ENCODE measurements around the gene FAM53B. TPM values are rescaled to one million over a fixed set of nuclear protein-coding genes. Genes with fewer than 3 reads are reported as not detected.

Gene FAM53B
- total RNA-seq, 2 donors from 2014 or later = 43.3 to 45.2 TPM

DNA sequence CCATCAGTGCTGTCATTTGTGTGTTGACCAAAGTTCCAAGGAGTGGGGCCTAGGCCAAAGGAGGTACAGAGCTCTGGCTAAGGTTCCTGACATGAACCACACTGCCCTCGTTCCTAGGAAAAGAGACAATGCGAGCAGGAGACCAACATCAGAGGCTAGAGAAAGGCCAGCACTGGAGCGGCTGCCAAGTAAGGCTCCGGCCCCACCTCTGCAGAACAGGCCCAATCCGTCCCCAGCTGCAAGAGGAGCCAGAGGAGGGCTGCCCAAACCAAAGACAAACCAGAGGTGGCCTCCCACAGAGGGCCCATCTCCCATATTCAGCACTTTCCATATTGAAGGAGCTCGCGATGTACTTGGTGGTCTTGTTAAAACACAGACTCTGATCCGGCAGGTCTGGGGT, 81.0 kb downstream of the FAM53B start:
- H3K36me3 ChIP-seq = no peaks in the 10 kb centered on the region
- no peak overlapping the region for H3K4me3 ChIP-seq
- no peak overlapping the region for H3K9ac ChIP-seq (ENCODE audit: low read depth in 2 of 2, low read length in 2 of 2)
- intact Hi-C loops (cut with DNase I) = no loop called here
- H3K27me3 ChIP-seq = no peaks in the 10 kb centered on the region
- no peak for DNase-seq
- H3K4me1 ChIP-seq = peaks cover 6% of the 10 kb centered on the region
- no peaks in the 10 kb centered on the region for H3K9me3 ChIP-seq
- H3K27ac ChIP-seq = no peak overlapping the region
- TF ChIP-seq, protein P1, sequence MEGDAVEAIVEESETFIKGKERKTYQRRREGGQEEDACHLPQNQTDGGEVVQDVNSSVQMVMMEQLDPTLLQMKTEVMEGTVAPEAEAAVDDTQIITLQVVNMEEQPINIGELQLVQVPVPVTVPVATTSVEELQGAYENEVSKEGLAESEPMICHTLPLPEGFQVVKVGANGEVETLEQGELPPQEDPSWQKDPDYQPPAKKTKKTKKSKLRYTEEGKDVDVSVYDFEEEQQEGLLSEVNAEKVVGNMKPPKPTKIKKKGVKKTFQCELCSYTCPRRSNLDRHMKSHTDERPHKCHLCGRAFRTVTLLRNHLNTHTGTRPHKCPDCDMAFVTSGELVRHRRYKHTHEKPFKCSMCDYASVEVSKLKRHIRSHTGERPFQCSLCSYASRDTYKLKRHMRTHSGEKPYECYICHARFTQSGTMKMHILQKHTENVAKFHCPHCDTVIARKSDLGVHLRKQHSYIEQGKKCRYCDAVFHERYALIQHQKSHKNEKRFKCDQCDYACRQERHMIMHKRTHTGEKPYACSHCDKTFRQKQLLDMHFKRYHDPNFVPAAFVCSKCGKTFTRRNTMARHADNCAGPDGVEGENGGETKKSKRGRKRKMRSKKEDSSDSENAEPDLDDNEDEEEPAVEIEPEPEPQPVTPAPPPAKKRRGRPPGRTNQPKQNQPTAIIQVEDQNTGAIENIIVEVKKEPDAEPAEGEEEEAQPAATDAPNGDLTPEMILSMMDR (IDR thresholded peaks at IDR 0.05) = no peak

DNA sequence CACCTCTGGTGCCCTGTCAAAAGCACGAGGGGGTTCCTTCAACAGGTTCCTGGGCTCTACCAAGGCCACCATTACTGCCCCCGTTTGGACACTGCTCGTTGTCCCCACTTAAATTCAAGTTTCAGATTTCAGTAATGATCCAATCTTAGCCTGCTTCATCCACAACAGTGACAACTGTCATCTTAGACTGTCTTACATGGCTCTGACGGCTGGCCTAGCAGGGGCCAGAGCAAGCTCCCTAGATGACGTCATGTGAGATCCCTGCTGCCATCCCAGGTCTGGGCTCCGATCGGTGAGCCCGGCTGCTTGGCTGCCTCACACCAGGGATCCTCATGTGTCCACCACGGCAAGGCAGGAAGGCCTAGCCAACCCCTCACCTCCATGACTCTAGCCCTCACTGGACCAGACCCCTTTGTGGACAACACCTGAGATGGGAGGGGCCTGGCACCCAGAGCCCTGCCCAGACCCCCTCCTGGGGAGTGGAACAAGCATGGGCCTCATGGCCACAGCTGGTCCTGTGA, 82.5 kb downstream of the FAM53B start:
- TF ChIP-seq, protein P1 (IDR thresholded peaks at IDR 0.05) = no peak
- Histone ChIP-seq H3K27ac (no peak overlapping the region), H3K36me3 (no peaks in the 10 kb centered on the region), H3K4me1 (no peaks in the 10 kb centered on the region), H3K9ac (ENCODE audit: low read depth in 2 of 2, low read length in 2 of 2) (no peak overlapping the region), H3K27me3 (no peaks in the 10 kb centered on the region), H3K4me3 (no peak overlapping the region), H3K9me3 (no peaks in the 10 kb centered on the region)
- intact Hi-C loops (cut with DNase I) = no loop called here
- DNase-seq = no peak

DNA sequence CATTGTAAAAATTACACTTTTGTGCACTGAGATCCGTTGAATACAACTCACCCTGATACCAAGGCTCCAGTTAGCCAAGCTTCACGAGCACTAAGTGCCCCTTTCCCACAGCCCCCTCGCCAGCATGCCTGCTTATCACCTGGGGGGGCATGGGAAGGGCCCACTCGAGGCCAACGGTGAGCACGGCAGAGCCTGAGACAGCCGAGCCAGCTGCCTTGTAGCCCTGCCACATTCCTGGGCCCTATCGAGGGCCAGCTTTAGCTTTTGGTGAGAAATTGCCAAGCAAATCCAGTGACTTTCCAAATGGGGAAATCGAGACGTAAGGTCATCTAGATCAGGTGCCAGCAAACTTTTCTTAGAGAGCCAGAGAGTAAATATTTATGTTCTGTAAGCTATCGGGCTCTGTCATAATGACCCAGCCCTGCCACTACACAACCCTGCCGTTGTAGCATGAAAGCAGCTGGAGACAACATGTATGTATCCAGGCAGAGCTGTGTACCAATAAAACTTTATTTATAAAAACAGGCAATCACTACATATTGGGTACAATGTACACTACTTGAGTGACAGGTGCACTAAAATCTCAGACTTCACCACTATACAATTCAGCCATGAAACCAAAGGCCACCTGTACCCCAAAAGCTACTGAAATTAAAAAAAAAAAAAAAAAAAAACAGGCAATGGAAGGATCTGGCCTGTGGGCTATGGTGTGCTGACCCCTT, 83.6 kb downstream of the FAM53B start:
- DNase-seq = no peak
- Histone ChIP-seq H3K27me3 (no peaks in the 10 kb centered on the region), H3K36me3 (no peaks in the 10 kb centered on the region), H3K9ac (ENCODE audit: low read depth in 2 of 2, low read length in 2 of 2) (no peak overlapping the region), H3K4me3 (no peak overlapping the region), H3K4me1 (no peaks in the 10 kb centered on the region), H3K27ac (no peak overlapping the region), H3K9me3 (no peaks in the 10 kb centered on the region)
- TF ChIP-seq, protein P1 (IDR thresholded peaks at IDR 0.05) = no peak
- intact Hi-C loops (cut with DNase I) = no loop called here

DNA sequence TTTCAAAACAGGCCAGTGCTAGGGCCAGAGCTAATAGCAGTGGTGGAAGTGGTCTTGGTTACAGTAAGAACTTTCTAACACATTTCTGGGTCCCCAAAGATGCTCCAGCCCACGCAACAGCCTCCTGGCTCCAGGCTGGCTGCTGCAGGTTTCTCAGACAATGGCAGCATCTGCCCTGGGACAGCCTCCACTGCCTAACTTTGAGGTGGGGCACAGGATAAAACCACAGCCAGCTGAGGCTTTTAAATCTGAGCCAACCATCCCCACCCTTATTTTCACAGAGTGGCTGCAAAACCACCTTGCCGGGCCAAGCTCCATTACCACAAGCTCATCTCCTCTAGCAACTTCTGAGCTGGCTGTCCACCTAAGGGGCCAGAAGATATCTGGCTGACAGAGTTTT, 84.8 kb downstream of the FAM53B start:
- H3K4me3 ChIP-seq = no peak overlapping the region
- DNase-seq = no peak
- H3K27ac ChIP-seq = no peak overlapping the region
- no peaks in the 10 kb centered on the region for H3K27me3 ChIP-seq
- TF ChIP-seq, protein P1 (IDR thresholded peaks at IDR 0.05) = no peak
- no peak overlapping the region for H3K9ac ChIP-seq (ENCODE audit: low read depth in 2 of 2, low read length in 2 of 2)
- no peaks in the 10 kb centered on the region for H3K4me1 ChIP-seq
- no peaks in the 10 kb centered on the region for H3K36me3 ChIP-seq
- intact Hi-C loops (cut with DNase I) = no loop called here
- H3K9me3 ChIP-seq = no peaks in the 10 kb centered on the region

DNA sequence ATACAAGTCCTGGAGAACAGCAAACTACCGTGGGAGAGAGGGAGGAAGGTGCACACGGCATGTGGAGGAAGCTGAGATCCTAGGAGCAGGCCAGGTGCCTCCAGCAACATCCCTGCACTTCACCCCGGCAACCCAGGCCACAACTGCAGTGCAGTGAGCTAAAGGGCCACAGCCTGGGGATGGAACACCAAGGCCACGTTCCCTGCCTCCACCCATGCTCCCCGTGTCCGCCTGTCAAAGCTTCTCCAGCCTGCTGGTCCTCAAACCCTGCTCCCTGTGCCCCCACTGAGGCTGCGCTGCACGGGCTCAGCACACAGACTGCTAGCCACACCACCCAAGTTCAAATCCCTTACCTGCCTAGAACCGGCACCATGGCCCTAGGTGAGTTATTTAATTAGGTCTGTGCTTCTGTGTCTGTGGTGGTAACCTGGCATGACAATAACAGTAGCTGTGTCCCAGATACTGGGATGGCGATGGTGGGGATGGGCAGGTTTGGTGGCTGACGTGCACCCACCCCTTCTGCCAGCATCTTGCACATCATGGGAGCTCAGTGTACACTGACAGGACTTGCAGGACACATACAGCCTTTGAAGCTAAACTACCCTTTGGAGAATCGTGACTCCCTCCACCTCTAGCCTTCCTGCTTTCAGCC, 85.5 kb downstream of the FAM53B start:
- DNase-seq = no peak
- Histone ChIP-seq H3K36me3 (no peaks in the 10 kb centered on the region), H3K9me3 (no peaks in the 10 kb centered on the region), H3K4me1 (no peaks in the 10 kb centered on the region), H3K27ac (no peak overlapping the region), H3K27me3 (no peaks in the 10 kb centered on the region), H3K4me3 (no peak overlapping the region), H3K9ac (ENCODE audit: low read depth in 2 of 2, low read length in 2 of 2) (no peak overlapping the region)
- TF ChIP-seq, protein P1 (IDR thresholded peaks at IDR 0.05) = no peak
- intact Hi-C loops (cut with DNase I) = no loop called here

All from colonic mucosa (tissue), 4 donors.